ENCODE measurements around the gene FLT3LG.
"Not testable (repeated sequence)": the region's sequence is repeated elsewhere in the genome, so short reads cannot be mapped to it uniquely, and the experiment has no call there.

Gene FLT3LG

GRCh38 chr19:49463960-49464740 lies 9.9 kb upstream of the FLT3LG start:
- no peak for DNase-seq

DNA sequence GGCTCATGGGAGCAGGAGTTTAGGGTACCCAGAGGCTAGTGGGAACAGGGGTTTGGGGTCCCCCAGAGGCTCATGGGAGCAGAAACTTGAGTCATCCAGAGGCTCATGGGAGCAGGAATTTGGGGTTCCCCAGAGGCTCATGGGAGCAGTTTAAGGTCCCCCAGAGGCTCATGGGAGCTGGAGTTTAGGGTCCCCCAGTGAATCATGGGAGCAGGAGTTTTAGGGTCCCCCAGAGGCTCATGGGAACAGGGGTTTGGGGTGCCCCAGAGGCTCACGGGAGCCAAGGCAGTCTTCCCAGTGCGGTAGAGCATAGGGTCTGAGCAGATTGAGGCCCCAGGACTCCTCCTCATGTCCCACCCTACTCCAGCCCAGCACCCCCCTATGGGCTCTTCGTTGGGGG lies 8.6 kb upstream of the FLT3LG start:
- no peak for DNase-seq

GRCh38 chr19:49468199-49468598 lies 5.8 kb upstream of the FLT3LG start:
- DNase-seq = no peak

- DNase-seq = no peak
Observed at GRCh38 chr19:49468746-49469447, 5.1 kb upstream of the FLT3LG start.

- DNase-seq = no peak
Observed at GRCh38 chr19:49469828-49470614, 4.0 kb upstream of the FLT3LG start.

DNA sequence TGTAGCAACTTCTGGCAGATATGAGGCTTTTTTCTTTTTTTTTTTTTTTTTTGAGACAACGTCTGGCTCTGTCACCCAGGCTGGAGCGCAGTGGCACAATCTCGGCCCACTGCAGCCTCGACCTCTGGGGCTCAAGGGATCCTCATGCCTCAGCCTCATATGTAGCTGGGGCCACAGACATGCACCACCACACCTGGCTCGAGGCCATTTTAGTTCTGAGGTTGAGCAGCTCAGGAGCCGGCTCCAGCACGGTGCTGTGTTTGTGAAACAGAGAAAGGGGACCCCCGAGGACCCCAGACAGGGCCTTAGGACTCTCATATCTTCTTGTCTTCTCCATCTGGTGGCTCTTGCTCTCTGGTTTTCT lies 3.4 kb upstream of the FLT3LG start:
- DNase-seq = no peak

- no peak for DNase-seq
Observed at GRCh38 chr19:49472936-49473335, 1.1 kb upstream of the FLT3LG start.

- not testable (repeated sequence) for DNase-seq
Observed at GRCh38 chr19:49473501-49473867, 531 bp upstream of the FLT3LG start.

GRCh38 chr19:49474542-49474924 lies 518 bp downstream of the FLT3LG start:
- no peak for DNase-seq

DNA sequence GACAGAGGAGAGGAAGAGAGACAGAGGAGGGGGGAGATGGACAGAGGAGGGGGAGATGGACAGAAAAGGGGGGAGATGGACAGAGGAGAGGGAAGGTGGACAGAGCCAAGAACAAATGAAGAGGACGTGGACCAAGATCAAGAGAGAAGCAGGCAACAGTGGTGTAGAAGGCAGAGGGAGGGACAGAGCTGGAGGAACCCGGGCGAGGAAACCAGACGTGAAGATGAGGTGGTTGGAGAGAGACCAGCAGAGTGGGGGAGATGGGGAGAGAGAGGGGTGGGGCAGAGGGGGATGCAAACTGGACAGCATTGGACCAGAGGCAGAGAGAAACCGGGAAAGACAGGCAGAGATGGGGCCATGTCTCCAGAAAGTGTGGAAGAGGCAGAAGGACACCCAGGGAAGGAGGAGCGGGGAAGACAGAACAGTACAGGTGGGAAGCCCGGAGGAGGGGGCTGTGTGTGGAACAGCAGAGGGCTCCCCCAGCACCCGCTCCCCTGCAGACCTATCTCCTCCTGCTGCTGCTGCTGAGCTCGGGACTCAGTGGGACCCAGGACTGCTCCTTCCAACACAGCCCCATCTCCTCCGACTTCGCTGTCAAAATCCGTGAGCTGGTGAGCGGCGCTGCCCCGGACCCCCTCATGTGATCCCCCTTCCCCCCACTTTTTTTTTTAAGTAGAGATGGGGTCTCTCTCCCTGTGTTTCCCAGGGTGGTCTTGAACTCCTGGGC lies 1.3 kb downstream of the FLT3LG start:
- no peak for DNase-seq

- DNase-seq = no peak
Observed at GRCh38 chr19:49475995-49476880, 2.2 kb downstream of the FLT3LG start.

DNA sequence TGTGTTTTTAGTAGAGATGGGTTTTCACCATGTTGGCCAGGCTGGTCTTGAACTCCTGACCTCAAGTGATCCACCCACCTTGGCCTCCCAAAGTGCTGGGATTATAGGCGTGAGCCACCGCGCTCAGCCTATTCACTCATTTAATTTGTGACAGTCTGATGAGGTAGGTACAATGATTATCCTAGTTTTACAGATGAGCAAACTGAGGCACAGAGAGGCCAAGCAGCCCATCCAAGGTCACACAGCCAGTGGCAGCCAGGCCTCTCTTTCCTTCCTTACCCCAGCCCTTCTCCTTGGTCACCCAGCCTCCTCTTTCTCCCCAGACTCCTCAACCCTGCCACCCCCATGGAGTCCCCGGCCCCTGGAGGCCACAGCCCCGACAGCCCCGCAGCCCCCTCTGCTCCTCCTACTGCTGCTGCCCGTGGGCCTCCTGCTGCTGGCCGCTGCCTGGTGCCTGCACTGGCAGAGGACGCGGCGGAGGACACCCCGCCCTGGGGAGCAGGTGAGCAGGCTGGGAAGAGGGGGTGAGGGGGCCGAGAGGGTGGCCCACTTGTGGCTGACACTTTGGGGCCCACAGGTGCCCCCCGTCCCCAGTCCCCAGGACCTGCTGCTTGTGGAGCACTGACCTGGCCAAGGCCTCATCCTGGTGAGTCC lies 6.1 kb downstream of the FLT3LG start:
- no peak for DNase-seq

DNA sequence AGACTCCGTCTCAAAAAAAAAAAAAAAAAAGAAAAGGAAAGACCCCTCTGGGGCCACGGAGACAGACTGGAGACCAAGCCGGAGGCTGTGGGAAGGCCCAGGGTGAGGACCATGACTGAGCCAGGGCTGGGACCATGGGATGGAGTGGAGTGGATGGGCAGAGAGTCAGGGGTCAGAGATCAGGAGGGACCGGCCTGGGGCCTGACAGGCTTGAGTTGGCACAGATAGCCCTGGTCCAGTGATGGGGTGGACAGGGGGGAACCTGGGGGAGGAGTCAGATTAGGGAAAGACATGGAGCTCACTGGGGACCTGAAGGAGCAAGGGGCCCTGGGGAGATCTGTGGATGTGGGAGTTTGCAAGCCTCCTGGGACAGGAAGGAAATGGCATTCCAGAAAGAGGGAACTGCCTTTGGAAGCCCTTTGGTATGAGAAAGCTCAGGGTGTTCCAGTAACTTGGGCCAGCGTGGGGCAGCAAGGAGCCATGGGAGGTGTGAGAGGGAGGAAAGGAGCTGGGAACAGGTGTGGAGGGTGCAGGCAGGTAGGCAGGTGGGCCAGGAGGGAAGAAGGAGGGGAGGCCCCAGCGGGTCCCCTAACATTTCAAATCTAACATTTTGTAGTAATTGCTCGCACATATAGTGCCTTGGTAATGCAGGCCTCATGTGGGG lies 7.1 kb downstream of the FLT3LG start:
- no peak for DNase-seq

DNA sequence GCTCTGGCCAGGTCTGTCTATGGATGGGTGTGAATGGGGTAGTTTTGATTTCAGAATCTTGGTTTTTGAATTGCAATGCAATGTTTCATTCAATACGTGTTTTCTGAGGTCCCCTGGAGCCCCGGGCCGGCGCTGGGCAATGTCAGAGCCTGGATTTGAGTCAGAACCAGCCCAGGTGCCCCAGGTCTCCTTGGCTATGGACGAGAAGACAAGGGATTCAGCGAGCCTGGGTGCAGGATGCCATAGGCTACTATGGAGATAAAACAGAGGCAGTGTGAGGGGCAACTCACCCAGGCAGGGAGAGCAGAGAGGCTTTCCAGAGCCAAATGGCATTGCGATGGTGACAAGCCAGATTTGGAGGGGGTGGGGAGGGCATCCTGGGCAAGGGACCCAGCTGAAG lies 12.2 kb downstream of the FLT3LG start:
- DNase-seq = no peak

DNA sequence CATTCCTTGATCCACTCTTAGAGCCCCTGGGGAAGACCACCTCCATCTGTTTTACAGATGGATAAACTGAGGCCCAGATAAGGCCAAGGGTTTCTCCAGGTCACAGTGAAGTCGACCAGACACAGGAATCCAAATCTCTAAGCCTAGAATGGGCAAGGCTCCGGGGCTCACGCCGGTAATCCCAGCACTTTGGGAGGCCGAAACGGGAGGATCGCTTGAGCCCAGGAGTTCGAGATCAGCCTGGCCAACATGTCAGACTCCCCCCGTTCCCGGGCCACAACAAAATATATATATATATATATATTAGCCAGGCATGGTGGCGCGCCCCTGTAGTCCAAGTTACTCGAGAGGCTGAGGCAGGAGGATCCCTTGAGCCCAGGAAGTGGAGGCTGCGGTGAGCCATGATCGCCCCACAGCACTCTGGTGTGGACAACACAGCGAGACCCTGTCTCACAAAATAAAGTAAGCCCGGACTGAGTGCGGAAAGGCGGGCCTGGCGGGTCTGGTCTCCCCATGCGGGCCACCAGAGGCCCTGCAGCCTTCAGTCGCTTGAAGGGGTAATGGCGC lies 12.8 kb downstream of the FLT3LG start:
- DNase-seq = no peak

- peak; percentile 45 for DNase-seq
Observed at GRCh38 chr19:49487277-49488045, 13.4 kb downstream of the FLT3LG start, which contains the start of gene RPL13A. TSS of gene RPL13A (plus strand) at chr19:49487608. CDS start at chr19:49487630, 22 bp downstream.

- no peak for DNase-seq
Observed at GRCh38 chr19:49488046-49488862, 14.2 kb downstream of the FLT3LG start.

- no peak for DNase-seq
Observed at GRCh38 chr19:49488863-49489537, 15.0 kb downstream of the FLT3LG start.

Data from cortex of kidney (tissue), 1 donor.